Activated CD8-positive, alpha-beta memory T cell treated with anti-CD3 and anti-CD28 coated beads for 48 hours (primary cell): ENCODE measurements around the gene GFRAL.

Experiments
- DNase-seq, 3 experiments: peaks; one replicate each; pipeline ENCODE4 v3.0.0-alpha.2; 2020; ENCODE audit warnings: low read depth in 2 of 3, low spot score in 2 of 3

Gene GFRAL

DNA sequence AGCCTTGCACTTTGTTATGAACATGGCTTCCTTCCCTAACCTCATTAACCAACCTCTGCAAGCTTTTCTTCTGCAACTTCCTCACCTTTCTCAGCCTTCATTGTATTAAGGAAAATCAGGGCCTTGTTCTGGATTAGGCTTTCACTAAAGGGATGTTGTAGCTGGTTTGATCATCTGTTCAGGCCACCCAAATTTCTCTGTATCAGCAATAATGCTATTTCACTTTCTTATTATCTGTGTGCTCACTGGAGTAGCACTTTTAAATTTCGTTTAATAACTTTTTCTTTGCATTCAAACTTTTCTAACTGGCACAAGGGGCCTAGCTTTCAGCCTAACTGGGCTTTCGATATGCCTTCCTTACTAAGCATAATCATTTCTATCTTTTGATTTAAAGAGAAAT, 96.7 kb downstream of the GFRAL start:
- no peak for DNase-seq

DNA sequence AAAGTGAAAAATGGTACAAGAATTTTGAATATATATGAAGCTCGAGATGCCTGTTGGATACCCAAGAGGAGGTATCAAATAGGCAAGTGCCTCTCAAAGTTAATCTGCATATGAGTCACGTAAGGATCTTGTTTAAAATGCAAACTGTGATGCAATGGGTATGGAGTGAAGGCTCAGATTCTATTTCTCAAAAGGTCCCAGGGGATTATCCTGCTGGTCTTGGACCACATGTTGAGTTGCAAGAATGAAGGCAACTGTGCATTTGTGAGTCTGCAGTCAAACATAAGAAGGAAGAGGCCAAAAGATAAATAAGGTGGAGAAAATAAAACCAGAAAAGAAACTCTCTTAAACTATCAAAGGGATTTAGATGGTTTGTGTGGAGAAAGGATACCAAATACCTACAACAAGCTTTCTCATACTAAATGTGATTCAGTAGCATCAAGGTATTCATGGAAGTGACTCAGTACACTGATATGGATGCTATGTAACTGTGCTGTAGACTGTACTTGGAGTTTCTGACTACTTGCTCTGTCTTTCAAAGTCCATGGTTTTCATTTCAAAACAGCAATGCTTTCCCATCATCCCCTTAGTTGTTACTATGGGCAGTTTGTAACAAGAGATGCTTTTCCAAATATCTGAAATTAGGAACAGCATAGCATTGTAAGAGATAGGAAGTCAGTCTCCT, 106.3 kb downstream of the GFRAL start:
- no peak for DNase-seq

- DNase-seq = no peak
Measured at GRCh38 chr6:55437141-55437540, 109.9 kb downstream of the GFRAL start.

GRCh38 chr6:55438203-55438602, 110.9 kb downstream of the GFRAL start:
- DNase-seq = no peak

DNA sequence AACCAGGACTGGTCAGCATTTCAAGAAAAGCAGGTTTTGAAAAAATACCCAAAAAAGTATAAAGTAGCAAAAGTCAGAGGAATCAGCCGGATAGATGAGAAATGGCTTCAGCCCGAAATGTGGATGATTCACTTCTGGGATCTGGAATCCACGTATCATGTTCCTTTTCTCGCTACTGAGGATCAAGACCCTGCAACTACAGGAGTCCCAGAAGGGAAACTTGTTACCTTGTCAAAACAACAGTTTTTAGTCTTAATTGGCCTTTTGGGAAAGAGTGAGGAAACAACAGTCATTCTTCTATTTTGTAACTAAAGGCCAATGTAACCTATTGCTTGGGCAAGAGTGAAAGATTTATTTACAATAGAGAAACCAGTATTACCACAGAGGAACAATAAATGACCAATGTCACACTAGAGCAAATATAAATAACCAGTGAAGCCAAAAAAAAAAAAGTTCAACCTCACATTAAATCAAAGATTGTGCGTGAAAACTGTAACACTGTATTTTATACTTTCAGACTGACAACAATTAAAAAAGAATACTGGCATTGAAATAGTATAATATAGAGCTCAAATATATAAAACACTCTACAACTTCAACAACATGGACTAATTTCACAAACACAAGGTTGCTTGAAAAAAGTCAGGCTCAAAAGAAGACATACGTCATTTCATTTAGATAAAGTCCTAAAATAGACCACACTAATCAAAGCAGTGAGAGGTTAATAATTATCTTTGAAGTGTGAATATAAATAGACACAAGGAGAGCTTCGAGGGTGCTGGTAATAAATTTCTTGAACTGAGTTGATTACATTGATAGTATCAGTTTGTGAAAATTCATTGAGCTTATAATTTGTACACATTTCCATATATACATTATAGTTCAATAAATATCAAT, 116.2 kb downstream of the GFRAL start:
- DNase-seq = no peak

DNA sequence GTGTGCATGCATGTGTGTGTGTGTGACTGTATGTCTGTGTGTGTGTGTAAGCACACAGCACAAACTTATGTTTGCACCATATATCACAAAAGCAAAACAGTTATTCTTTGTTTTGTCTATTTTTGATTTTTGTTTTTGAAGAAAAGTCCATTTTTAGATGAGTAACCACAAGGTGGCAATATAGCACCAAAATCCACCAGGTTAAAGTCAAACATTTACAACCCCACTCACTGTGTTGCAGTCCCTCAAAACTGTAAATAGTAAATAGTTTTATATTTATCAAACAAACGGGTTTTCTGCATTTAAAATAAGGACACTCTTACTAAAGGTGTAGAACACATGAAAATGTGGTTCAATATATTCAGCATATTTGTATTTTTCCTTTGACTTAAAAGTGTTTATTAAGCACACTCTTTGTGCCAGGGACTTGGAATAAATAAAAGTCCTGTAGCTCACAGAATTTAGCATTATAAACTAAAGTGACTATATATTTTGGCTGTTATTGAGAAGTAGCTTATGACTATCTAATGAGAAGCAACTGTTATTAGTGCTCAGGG, 118.5 kb downstream of the GFRAL start:
- DNase-seq = no peak

DNA sequence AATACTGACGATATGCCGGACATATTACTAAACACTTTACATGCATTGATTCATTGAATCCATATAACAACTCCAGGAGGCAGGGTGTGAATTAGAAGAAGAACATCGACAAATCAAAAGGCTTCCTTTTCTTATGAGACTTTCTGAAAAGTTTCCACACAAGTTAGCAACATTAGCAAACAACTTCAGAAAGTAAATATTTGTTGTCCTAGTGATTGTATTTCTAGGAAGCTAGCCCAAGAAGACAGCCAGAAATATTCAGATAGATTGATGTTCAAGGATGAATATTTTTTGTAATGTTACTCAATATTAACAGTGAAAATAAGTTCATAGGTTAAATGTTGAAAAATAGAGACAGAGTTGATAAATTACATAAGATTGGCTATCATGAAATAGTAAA, 120.6 kb downstream of the GFRAL start:
- no peak for DNase-seq

GRCh38 chr6:55448451-55448850, 121.2 kb downstream of the GFRAL start:
- DNase-seq = no peak

- DNase-seq = no peak
Measured at GRCh38 chr6:55449225-55449624, 122.0 kb downstream of the GFRAL start.

GRCh38 chr6:55450005-55450404, 122.7 kb downstream of the GFRAL start:
- no peak for DNase-seq
